Heart left ventricle (tissue), 13 donors: ENCODE data around the gene HIPK2.

Experiments used
- CTCF ChIP-seq, 12 donors: fragments of 200-600 bp; sonication (generic) in 4 of 12; IDR thresholded peaks; one replicate each; pipeline versions ENCODE4 v1.5.0 to v1.8.0; 2018 to 2022; ENCODE audit warnings: antibody characterized with exemption in 12 of 12, mild to moderate bottlenecking in 5 of 12
- POLR2A ChIP-seq, 2 donors: fragments of 450-650 bp; IDR thresholded peaks; one replicate each; pipeline ENCODE4 v1.6.1; 2017; ENCODE audit warnings: antibody characterized with exemption in 2 of 2, mild to moderate bottlenecking in 2 of 2, moderate library complexity in 2 of 2
- donor health status: ischemic (EF 13 %, LVEDD 7.1; RV severe dilation, severe dysfunction).
- donor health status: DM: no; HTN: yes; CAD: no.
- donor health status: DM: no; HTN: no; CAD: no.
- donor health status: ischemic (EF 25% LVEDD 6.9; RV normal size, moderate dysfunction).
- donor health status: ischemic (EF 25% LVEDD 5.7; RV mildly dilated, moderate dysfunction).
- donor health status: ischemic (EF 35%, LVEDD 5.7; RV mildly dilated, moderate dysfunction).
- donor health status: nonischemic (EF 11% LVEDD 7.7; RV severe dilation, severe dysfunction).
- donor health status: DM: yes; HTN: yes; CAD: no.
- donor health status: PGD.
- donor health status: ischemic (EF 29% LVEDD 5.4; RV normal size, mild dysfunction).
- donor health status: nonischemic (EF 23%, LVEDD 6.1; RV moderate dilation, normal function).

- TF ChIP-seq CTCF (IDR thresholded peaks at IDR 0.05) (no peak), POLR2A (IDR thresholded peaks at IDR 0.05) (no peak)
Observed at GRCh38 chr7:139654276-139655181, 123.3 kb downstream of the HIPK2 start.
